HL-60 (cell line): Measurements from ENCODE around the gene PCLO.

Experiments used
- DNase-seq, 2 experiments: peaks; one replicate each; pipeline ENCODE4 v3.0.0-alpha.2; 2010 to 2020; ENCODE audit warnings: low read depth in 1 of 2, low spot score in 1 of 2
- H3K27ac ChIP-seq: fragments of 250-450 bp; sonication (Bioruptor Pico); replicated peaks from 2 replicates; pipeline ENCODE4 v1.5.1; 2020; ENCODE audit warnings: mild to moderate bottlenecking, moderate library complexity
- H3K27me3 ChIP-seq: fragments of 250-450 bp; sonication (Bioruptor Pico); 2 replicates; pipeline ENCODE4 v1.5.1; 2021; ENCODE audit warnings: mild to moderate bottlenecking, moderate library complexity; ENCODE audit not compliant: insufficient read depth, poor library complexity, severe bottlenecking
- H3K4me3 ChIP-seq: replicated peaks from 2 replicates; pipeline ENCODE4 v1.5.1; 2011; ENCODE audit warnings: mild to moderate bottlenecking, control low read depth, low read length; ENCODE audit not compliant: insufficient read depth
- GABPA ChIP-seq: IDR thresholded peaks from 2 replicates; pipeline ENCODE4 v1.6.1; 2012; ENCODE audit warnings: low read depth
- POLR2AphosphoS5 ChIP-seq: IDR thresholded peaks from 2 replicates; pipeline ENCODE4 v1.6.1; 2012; ENCODE audit warnings: low read depth
- REST ChIP-seq: IDR thresholded peaks from 2 replicates; pipeline ENCODE4 v1.6.1; 2012; ENCODE audit warnings: low read depth; ENCODE audit not compliant: insufficient replicate concordance
- SPI1 ChIP-seq: IDR thresholded peaks from 2 replicates; pipeline ENCODE4 v1.6.1; 2012; ENCODE audit warnings: low read depth, mild to moderate bottlenecking, borderline replicate concordance
- TF ChIP-seq, protein P1 (sequence below): IDR thresholded peaks from one replicate; pipeline ENCODE4 v1.5.1; 2011; ENCODE audit warnings: low read length, control low read depth, inconsistent platforms; ENCODE audit not compliant: insufficient read depth

PCLO gene

GRCh38 chr7:83159731-83160130 is 3.0 kb downstream of the PCLO start:
- H3K4me3 ChIP-seq, result no peak overlapping the region
- peaks cover 20% of the 10 kb centered on the region for H3K27me3 ChIP-seq
- no peak for DNase-seq
- H3K27ac ChIP-seq, result no peak overlapping the region
- TF ChIP-seq POLR2AphosphoS5, result no peak
- TF ChIP-seq SPI1, result no peak
- TF ChIP-seq, protein P1, sequence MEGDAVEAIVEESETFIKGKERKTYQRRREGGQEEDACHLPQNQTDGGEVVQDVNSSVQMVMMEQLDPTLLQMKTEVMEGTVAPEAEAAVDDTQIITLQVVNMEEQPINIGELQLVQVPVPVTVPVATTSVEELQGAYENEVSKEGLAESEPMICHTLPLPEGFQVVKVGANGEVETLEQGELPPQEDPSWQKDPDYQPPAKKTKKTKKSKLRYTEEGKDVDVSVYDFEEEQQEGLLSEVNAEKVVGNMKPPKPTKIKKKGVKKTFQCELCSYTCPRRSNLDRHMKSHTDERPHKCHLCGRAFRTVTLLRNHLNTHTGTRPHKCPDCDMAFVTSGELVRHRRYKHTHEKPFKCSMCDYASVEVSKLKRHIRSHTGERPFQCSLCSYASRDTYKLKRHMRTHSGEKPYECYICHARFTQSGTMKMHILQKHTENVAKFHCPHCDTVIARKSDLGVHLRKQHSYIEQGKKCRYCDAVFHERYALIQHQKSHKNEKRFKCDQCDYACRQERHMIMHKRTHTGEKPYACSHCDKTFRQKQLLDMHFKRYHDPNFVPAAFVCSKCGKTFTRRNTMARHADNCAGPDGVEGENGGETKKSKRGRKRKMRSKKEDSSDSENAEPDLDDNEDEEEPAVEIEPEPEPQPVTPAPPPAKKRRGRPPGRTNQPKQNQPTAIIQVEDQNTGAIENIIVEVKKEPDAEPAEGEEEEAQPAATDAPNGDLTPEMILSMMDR, result no peak
- TF ChIP-seq GABPA, result no peak
- TF ChIP-seq REST, result no peak

DNA sequence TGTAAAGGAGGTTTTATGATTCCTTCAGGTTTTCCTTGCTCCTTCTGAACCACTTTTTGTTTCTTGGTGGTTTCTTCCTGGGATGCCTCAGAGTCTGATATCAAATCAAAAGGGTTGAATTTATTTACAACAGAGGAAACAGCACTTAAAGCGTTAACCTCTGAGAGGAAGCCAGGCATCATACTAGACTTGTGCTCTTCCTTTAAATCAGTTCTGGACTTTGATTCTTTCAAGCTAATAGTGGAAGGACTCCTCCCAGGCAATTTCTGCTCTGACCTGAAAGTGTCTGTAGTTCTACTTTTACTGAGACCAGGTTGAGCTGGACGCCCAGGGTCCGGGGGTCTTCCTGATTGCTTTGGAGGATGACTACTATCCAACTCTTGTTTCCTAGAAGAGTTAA is 6.7 kb downstream of the PCLO start:
- Histone ChIP-seq H3K4me3 (no peak overlapping the region), H3K27ac (no peak overlapping the region), H3K27me3 (peaks cover 2% of the 10 kb centered on the region)
- no peak for TF ChIP-seq GABPA
- TF ChIP-seq POLR2AphosphoS5, result no peak
- no peak for TF ChIP-seq REST
- TF ChIP-seq SPI1, result no peak
- TF ChIP-seq, protein P1, result no peak
- DNase-seq, result no peak

DNA sequence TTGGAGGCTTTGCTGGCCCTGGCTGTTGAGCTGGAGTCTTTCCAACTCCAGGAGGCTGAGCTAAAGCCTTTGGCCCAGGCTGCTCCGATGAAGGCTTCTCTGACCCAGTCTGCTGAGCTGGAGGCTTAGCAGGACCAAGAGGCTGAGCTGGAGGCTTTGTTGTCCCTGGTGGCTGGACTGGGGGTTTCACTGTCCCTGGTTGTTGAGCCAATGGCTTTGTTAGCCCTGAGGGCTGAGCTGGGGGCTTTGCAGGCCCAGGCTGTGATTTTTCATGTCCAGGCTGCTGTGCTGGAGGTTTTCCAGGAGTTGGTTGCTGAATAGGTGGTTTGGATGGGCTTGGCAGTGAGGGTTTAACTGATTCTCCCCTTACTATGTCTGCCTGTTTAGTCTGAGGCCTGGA is 7.3 kb downstream of the PCLO start:
- no peak for TF ChIP-seq POLR2AphosphoS5
- no peak for TF ChIP-seq REST
- TF ChIP-seq GABPA, result no peak
- TF ChIP-seq, protein P1, result no peak
- TF ChIP-seq SPI1, result no peak

More for the DNA sequence above, 7.3 kb downstream of the PCLO start:
- Histone ChIP-seq H3K27ac (no peak overlapping the region), H3K4me3 (no peak overlapping the region), H3K27me3 (no peaks in the 10 kb centered on the region)
- DNase-seq, result no peak
